Measurements from ENCODE around the gene PARL.

The PARL gene

GRCh38 chr3:183884427-183885296 lies at the start of gene PARL:
Gene PARL (minus strand): TSS chr3:183884880. CDS start chr3:183884846, 34 bp downstream.
- DNase-seq (ENCODE audit: low read depth in 2 of 2), result peak; percentile 91 to 92

DNA sequence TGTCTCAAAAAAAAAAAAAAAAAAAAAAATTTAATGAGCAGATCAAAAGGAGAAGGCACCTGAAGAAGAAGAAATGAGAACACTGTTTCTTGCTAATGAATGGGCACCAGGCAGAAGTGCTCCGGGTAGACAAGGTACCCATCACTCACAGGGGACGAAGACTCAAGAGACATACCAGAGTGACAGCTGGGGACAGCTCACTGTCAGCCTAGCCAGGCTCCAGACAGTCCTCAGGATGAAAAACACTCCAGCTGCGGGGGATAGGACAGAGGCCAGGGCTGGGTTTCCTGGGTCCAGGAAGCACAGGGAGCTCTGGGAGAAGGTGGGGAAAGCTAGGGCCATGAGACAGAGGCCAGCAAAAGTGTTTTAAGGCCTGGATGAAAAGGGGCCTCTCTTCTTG lies 48.5 kb upstream of the PARL start:
- DNase-seq (ENCODE audit: low read depth in 2 of 2), result no peak

DNA sequence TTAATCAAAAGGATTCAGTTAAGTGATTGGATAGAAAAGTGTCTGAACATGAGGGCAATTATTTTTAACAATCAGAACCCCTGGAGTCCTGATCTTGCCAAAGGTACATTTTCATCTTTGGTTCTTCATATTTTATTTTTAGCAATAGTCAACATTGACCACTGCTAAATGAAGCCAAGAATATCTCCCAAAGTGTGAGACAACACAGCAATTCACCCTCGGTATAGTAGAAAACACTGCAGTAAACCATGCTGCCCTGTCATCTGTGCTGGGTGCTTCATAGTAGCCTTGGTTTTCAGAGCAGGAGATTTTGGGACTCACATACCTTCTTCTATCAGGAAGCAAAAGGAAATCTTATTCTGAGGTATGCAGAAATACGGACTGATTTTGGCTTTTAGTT lies 47.2 kb upstream of the PARL start:
- DNase-seq (ENCODE audit: low read depth in 2 of 2), result no peak

DNA sequence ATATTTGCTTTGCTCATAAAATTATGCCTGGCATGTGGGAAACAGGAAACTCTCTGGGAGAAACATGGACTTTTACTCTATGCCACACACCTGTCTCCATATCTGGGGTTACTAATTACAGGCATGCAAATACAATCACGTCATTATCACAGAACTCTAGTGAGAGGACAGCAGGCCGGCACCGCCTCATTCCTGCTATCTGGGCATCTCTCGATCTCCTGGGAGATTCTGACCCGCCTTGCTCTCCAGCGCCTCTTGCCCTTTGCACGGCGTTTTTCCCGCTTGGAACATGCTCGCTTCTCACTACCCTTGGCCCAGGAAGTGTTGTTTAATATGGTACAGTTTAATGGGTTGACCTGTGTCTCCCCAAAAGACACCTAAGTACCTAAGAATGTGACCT lies 45.4 kb upstream of the PARL start:
- DNase-seq (ENCODE audit: low read depth in 2 of 2), result no peak

GRCh38 chr3:183927059-183927458 lies 42.4 kb upstream of the PARL start:
- no peak for DNase-seq (ENCODE audit: low read depth in 2 of 2)

- DNase-seq (ENCODE audit: low read depth in 2 of 2), result no peak
Observed at GRCh38 chr3:183924956-183925355, 40.3 kb upstream of the PARL start.

DNA sequence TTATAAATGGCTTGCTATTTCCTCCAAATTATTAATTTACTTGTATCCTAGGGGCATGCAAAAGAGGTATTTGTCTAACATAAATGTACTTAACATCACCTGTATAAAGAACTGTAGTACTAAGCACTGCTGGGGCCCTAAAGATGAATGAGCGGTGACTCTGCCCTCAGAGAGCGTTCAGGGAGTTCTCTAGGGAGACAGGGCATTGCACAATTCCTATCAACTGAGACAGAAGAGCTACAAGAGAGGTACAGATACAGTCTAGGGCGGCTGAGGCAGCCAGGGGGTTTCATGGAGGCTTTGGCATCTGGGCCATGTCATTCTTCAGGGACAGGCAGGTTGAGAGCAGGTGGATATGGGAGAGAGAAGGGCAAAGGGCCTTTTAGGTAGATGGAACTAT lies 39.9 kb upstream of the PARL start:
- no peak for DNase-seq (ENCODE audit: low read depth in 2 of 2)

- DNase-seq (ENCODE audit: low read depth in 2 of 2), result no peak
Observed at GRCh38 chr3:183922421-183922820, 37.7 kb upstream of the PARL start.

DNA sequence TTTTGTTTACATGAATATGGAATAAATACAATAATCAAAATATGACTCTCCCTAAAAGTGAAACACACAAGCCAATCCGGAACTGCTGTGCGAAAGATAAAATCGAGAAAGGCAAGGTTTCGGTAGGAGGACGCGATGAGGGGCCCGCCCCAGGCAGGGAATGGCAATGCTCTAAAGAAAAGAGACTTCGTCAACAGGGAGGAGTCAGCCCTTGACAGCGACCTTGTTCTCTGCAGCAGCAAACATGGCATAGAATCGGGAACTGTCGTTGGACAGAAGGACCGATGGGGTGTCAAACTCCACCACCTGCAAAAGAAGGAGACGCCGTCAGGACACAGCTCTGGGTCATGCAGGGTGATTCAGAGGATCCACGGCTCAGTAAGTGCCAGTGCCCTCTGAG lies 36.4 kb upstream of the PARL start:
- DNase-seq (ENCODE audit: low read depth in 2 of 2), result no peak

- DNase-seq (ENCODE audit: low read depth in 2 of 2), result no peak
Observed at GRCh38 chr3:183920416-183920815, 35.7 kb upstream of the PARL start.

GRCh38 chr3:183918178-183918577 lies 33.5 kb upstream of the PARL start:
- no peak for DNase-seq (ENCODE audit: low read depth in 2 of 2)

- DNase-seq (ENCODE audit: low read depth in 2 of 2), result no peak
Observed at GRCh38 chr3:183917776-183918175, 33.1 kb upstream of the PARL start.

GRCh38 chr3:183914856-183915255 lies 30.2 kb upstream of the PARL start:
- no peak for DNase-seq (ENCODE audit: low read depth in 2 of 2)

DNA sequence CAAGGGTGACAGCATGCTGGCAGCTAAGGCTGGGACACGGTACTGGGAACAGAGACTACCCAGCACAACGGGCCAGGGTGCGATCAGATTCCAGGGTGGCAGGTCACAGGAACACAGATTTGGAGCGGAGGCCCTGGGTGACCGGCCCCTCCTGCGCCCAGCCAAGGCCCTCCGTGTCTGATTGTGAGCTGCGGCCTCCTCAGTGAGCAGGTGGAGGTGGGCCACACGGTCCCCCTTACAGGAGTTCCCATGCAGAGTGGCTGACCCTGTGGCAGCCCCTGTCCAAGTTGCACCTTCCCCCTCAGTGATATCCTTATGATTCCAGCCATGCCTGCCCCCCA lies 28.9 kb upstream of the PARL start:
- DNase-seq (ENCODE audit: low read depth in 2 of 2), result no peak

GRCh38 chr3:183912895-183913579 lies 28.4 kb upstream of the PARL start:
- no peak for DNase-seq (ENCODE audit: low read depth in 2 of 2)

- DNase-seq (ENCODE audit: low read depth in 2 of 2), result no peak
Observed at GRCh38 chr3:183911763-183912506, 27.3 kb upstream of the PARL start.

DNA sequence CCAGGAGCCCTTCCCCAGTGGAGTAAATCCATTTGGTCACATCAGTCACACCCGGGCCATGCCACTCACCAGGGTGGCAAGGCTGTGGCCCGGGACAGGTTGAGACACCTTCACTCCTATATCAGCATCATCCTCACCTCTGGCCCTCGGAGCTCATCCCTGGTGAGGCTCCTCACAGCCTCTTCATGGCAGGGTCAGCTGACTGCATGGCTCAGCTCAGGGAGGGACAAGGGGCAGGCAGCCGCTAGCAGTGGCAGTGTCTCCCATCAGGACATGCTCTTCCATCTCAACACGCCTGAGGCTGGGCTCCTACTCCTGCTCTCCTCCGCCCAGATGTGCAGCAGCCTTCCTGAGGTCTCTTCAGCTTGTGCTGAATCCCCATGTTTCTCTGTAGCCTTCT lies 26.4 kb upstream of the PARL start:
- no peak for DNase-seq (ENCODE audit: low read depth in 2 of 2)

DNA sequence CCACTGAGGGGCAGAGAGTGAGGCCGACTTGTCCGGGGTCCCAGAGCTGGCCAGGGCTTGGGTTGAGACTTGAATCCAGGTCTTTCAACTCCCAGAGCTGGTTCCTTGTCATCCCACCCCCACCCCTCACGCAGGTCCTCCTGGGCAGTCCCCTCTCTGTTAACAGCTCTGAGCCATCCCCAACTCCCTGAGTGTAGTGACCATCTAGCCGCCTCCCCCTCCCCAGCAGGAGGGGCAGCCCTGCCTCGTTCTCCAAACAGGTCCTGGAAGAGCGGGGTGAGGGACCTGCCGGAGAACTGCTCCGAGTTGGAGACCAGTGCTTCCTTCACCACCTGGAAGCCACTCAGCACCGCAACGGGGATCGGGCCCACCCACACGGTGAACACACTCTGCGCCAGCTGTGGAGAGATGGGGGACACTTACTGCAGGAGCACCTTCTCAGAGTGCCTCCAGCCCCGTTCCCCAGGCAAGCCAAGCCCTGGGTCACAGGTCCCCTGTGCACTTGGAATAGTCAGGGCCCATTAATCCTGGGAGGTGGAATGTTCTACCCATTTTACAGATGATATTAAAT lies 24.4 kb upstream of the PARL start:
- DNase-seq (ENCODE audit: low read depth in 2 of 2), result no peak

DNA sequence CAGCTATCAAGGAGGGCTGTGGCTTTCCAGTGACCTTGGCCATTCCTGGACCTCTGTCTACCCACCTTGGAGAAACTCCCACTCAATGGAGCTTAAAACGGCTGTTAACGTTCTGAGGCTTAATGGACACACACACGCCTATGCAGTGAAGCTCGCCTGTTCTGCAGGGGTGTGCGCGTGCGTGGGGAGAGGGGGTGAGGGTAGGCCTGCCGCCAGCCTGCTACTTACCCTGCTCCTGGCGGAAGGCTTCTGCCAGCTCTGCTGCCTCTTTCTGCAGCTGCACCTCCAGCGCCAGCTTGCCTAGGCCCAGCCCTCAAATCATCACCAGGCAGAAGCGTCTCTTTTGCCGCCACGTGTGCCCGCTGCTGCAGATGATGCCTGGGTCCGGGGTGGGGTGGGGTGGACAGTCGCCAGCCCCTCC lies 23.2 kb upstream of the PARL start:
- no peak for DNase-seq (ENCODE audit: low read depth in 2 of 2)

GRCh38 chr3:183907176-183907575 lies 22.5 kb upstream of the PARL start:
- no peak for DNase-seq (ENCODE audit: low read depth in 2 of 2)

- no peak for DNase-seq (ENCODE audit: low read depth in 2 of 2)
Observed at GRCh38 chr3:183906234-183906921, 21.7 kb upstream of the PARL start.

Measured in stimulated activated CD8-positive, alpha-beta memory T cell treated with anti-CD3 and anti-CD28 coated beads, Interleukin-2, amount 100 ng/mL, for 1 hour (primary cell).